HCT116 (cell line): ENCODE measurements around the gene MLLT3. TPM values are rescaled to one million over a fixed set of nuclear protein-coding genes. Genes with fewer than 3 reads are reported as not detected.

Source experiments
- ATAC-seq: fragments of 200-7000 bp; cut with Tn5 transposase; 2 replicates; pipeline ENCODE4 v1.9.1; 2020; ENCODE audit warnings: mild to moderate bottlenecking, moderate library complexity
- BruUV-seq: library from RNA; stranded (reverse); fragments of 400-500 nt; replicated peaks from 2 replicates; lab custom pipeline; 2021; lab: Mats Ljungman, UMichigan
- CTCF ChIA-PET: fragments of 300-600 bp; sonication (Branson Sonifier 250); formaldehyde crosslinking; loops from one replicate; lab custom pipeline; 2021; ENCODE audit warnings: antibody characterized with exemption; lab: Charles Lee
- POLR2A ChIA-PET: fragments of 300-600, 350-600 bp; sonication (Branson Sonifier 250); formaldehyde crosslinking; loops from one replicate; lab custom pipeline; 2021; ENCODE audit warnings: antibody characterized with exemption; lab: Charles Lee
- RAD21 ChIA-PET, 2 experiments: fragments of 300-600 bp; sonication (Branson Sonifier 250); formaldehyde crosslinking; loops; one replicate each; lab custom pipeline; 2023; ENCODE audit warnings: low total read pairs in 2 of 2; ENCODE audit not compliant: uncharacterized antibody in 2 of 2, unreplicated experiment in 2 of 2, low non-redundant PET in 1 of 2; lab: Charles Lee
- DNase-seq: peaks from one replicate; pipeline ENCODE4 v3.0.0-alpha.2; 2010; ENCODE audit warnings: low read depth, low spot score
- H2AFZ ChIP-seq: fragments of 200-600 bp; shearing (Covaris generic), sonication (generic); 2 replicates; pipeline ENCODE4 v1.6.1; 2017; ENCODE audit warnings: low read depth, mixed run types, mixed read lengths, antibody characterized with exemption, low read length; ENCODE audit not compliant: poor library complexity, severe bottlenecking
- H3K27ac ChIP-seq: 2 replicates; pipeline ENCODE4 v1.5.1; 2012; ENCODE audit warnings: low read depth, low read length
- H3K27me3 ChIP-seq: fragments of 200-600 bp; sonication (generic); 2 replicates; pipeline ENCODE4 v1.6.1; 2016; ENCODE audit warnings: mixed run types, low read length, mixed read lengths; ENCODE audit not compliant: insufficient read depth
- H3K36me3 ChIP-seq, 2 experiments: fragments of 200-500 bp in 1 of 2; fragments of 200-600 bp in 1 of 2; sonication (Bioruptor generic) in 1 of 2; sonication (generic) in 1 of 2; 2 replicates each; pipeline versions ENCODE4 v1.5.1 to v1.6.1; 2014 to 2016; ENCODE audit warnings: low read length in 2 of 2, inconsistent platforms in 1 of 2, mixed read lengths in 1 of 2, mixed run types in 1 of 2; ENCODE audit not compliant: insufficient read depth in 2 of 2, control insufficient read depth in 1 of 2
- H3K4me1 ChIP-seq, 2 experiments: fragments of 200-600 bp in 1 of 2; sonication (generic) in 1 of 2; 2 replicates each; pipeline versions ENCODE4 v1.5.1 to v1.6.1; 2012 to 2017; ENCODE audit warnings: low read length in 2 of 2, inconsistent platforms in 1 of 2, mild to moderate bottlenecking in 1 of 2, mixed read lengths in 1 of 2, mixed run types in 1 of 2, moderate library complexity in 1 of 2; ENCODE audit not compliant: insufficient read depth in 2 of 2, control insufficient read depth in 1 of 2
- H3K4me2 ChIP-seq: fragments of 200-600 bp; sonication (generic); 2 replicates; pipeline ENCODE4 v1.6.1; 2017; ENCODE audit warnings: mixed run types, low read length, mixed read lengths
- H3K4me3 ChIP-seq, 2 experiments: fragments of 200-600 bp in 1 of 2; sonication (generic) in 1 of 2; replicated peaks in 1 of 2; 2 replicates each; pipeline ENCODE4 v1.5.1; 2011 to 2016; ENCODE audit warnings: low read length in 2 of 2, control low read depth in 1 of 2, low read depth in 1 of 2, mild to moderate bottlenecking in 1 of 2, mixed read lengths in 1 of 2, mixed run types in 1 of 2
- H3K79me2 ChIP-seq: fragments of 200-600 bp; sonication (generic); 2 replicates; pipeline ENCODE4 v1.6.1; 2017; ENCODE audit warnings: mild to moderate bottlenecking, mixed run types, low read length, moderate library complexity, mixed read lengths; ENCODE audit not compliant: insufficient read depth
- H3K9ac ChIP-seq: fragments of 200-600 bp; sonication (generic); 2 replicates; pipeline ENCODE4 v1.6.1; 2016; ENCODE audit warnings: low read length, mixed read lengths
- H3K9me2 ChIP-seq: fragments of 200-600 bp; sonication (generic), shearing (Covaris generic); 2 replicates; pipeline ENCODE4 v1.6.1; 2017; ENCODE audit warnings: mixed run types, mild to moderate bottlenecking, moderate library complexity; ENCODE audit not compliant: insufficient read depth
- H3K9me3 ChIP-seq, 2 experiments: fragments of 200-500 bp in 1 of 2; fragments of 200-600 bp in 1 of 2; sonication (Bioruptor generic) in 1 of 2; sonication (generic) in 1 of 2; 2 replicates each; pipeline ENCODE4 v1.6.1; 2014 to 2017; ENCODE audit warnings: low read length in 2 of 2, mixed read lengths in 2 of 2, inconsistent platforms in 1 of 2, low read depth in 1 of 2, mild to moderate bottlenecking in 1 of 2, mixed run types in 1 of 2, moderate library complexity in 1 of 2; ENCODE audit not compliant: control insufficient read depth in 1 of 2, insufficient read depth in 1 of 2
- H4K20me1 ChIP-seq: fragments of 200-600 bp; sonication (generic), shearing (Covaris generic); 2 replicates; pipeline ENCODE4 v1.6.1; 2017; ENCODE audit warnings: mixed run types, mild to moderate bottlenecking, moderate library complexity; ENCODE audit not compliant: insufficient read depth
- ATF3 ChIP-seq: IDR thresholded peaks from 2 replicates; pipeline ENCODE4 v1.6.1; 2012
- EGR1 ChIP-seq: IDR thresholded peaks from 2 replicates; pipeline ENCODE4 v1.6.1; 2012; ENCODE audit warnings: low read depth
- ELF1 ChIP-seq: IDR thresholded peaks from 2 replicates; pipeline ENCODE4 v1.6.1; 2012; ENCODE audit warnings: low read depth, borderline replicate concordance
- EZH2 ChIP-seq: fragments of 200-600 bp; sonication (generic); IDR thresholded peaks from 2 replicates; pipeline ENCODE4 v1.6.1; 2017; ENCODE audit warnings: antibody characterized with exemption, mixed run types
- EZH2phosphoT487 ChIP-seq: fragments of 200-600 bp; IDR thresholded peaks from 2 replicates; pipeline ENCODE4 v1.6.1; 2018; ENCODE audit warnings: antibody characterized with exemption, borderline replicate concordance
- FOSL1 ChIP-seq: IDR thresholded peaks from 2 replicates; pipeline ENCODE4 v1.6.1; 2012; ENCODE audit warnings: low read depth
- MAX ChIP-seq: IDR thresholded peaks from 2 replicates; pipeline ENCODE4 v1.6.1; 2012
- POLR2A ChIP-seq: IDR thresholded peaks from 2 replicates; pipeline ENCODE4 v1.7.0; 2011; ENCODE audit warnings: borderline replicate concordance; ENCODE audit not compliant: insufficient read depth, insufficient read length; ENCODE audit errors: extremely low read depth
- REST ChIP-seq: IDR thresholded peaks from 2 replicates; pipeline ENCODE4 v1.6.1; 2012; ENCODE audit warnings: low read depth
- TCF7L2 ChIP-seq: IDR thresholded peaks from 2 replicates; pipeline ENCODE4 v1.7.0; 2011; ENCODE audit warnings: borderline replicate concordance, inconsistent platforms; ENCODE audit not compliant: insufficient read depth, insufficient read length; ENCODE audit errors: extremely low read depth
- YY1 ChIP-seq: IDR thresholded peaks from 2 replicates; pipeline ENCODE4 v1.6.1; 2011; ENCODE audit warnings: low read length, low read depth, moderate library complexity, mild to moderate bottlenecking; ENCODE audit not compliant: insufficient replicate concordance; ENCODE audit errors: extremely low read depth
- ZBTB33 ChIP-seq: IDR thresholded peaks from 2 replicates; pipeline ENCODE4 v1.6.1; 2011; ENCODE audit warnings: mild to moderate bottlenecking, low read length, moderate library complexity; ENCODE audit not compliant: insufficient replicate concordance; ENCODE audit errors: extremely low read depth
- ZFX ChIP-seq: fragments of 450-650 bp; IDR thresholded peaks from 2 replicates; pipeline ENCODE4 v1.6.1; 2017
- ZNF274 ChIP-seq: fragments of 200-500 bp; sonication (Bioruptor generic); IDR thresholded peaks from 2 replicates; pipeline ENCODE4 v1.6.1; 2014; ENCODE audit warnings: mild to moderate bottlenecking, low read depth, low read length, inconsistent platforms
- intact Hi-C: fragments of 100-400 bp; cut with micrococcal nuclease; formaldehyde crosslinking; loops from 2 replicates; pipeline ENCODE4 v1.10.0; 2022
- total RNA-seq: library from RNA; stranded (reverse); gene quantifications from one replicate; pipeline ENCODE4 v1.2.1, GENCODE V29; 2021; ENCODE audit not compliant: unreplicated experiment

MLLT3 gene
- total RNA-seq, 1 experiment from 2014 or later = 4.3 TPM

GRCh38 chr9:20643660-20644059 is 21.4 kb upstream of the MLLT3 start:
- no peaks in the 10 kb centered on the region for H3K9me2 ChIP-seq
- ChIA-PET CTCF (no interaction called here), RAD21 (no interaction called here), POLR2A (no interaction called here)
- H3K9ac ChIP-seq = no peak overlapping the region
- H3K4me3 ChIP-seq = no peak overlapping the region
- intact Hi-C loops = no loop called here
- no peak overlapping the region for H3K27ac ChIP-seq
- no peaks in the 10 kb centered on the region for H4K20me1 ChIP-seq
- H3K4me1 ChIP-seq = peaks cover 3 to 8% of the 10 kb centered on the region in 2 experiments; a peak in 3 of 4 replicates
- ATAC-seq (no peak), DNase-seq (no peak)
- H3K4me2 ChIP-seq = no peak overlapping the region
- H3K36me3 ChIP-seq = no peaks in the 10 kb centered on the region
- no TSS peak for BruUV-seq
- TF ChIP-seq FOSL1 (no peak), EGR1 (no peak), YY1 (no peak), ELF1 (no peak), REST (no peak), EZH2phosphoT487 (no peak), ZBTB33 (no peak), MAX (no peak), ZFX (no peak), ZNF274 (no peak), TCF7L2 (no peak), POLR2A (no peak), ATF3 (no peak), EZH2 (no peak)
- H3K27me3 ChIP-seq = no peaks in the 10 kb centered on the region
- H2AFZ ChIP-seq = no peak overlapping the region
- H3K9me3 ChIP-seq = no peaks in the 10 kb centered on the region
- H3K79me2 ChIP-seq = no peaks in the 10 kb centered on the region
